H9 (cell line): Measurements from ENCODE around the gene CCNYL1. TPM values are rescaled to one million over a fixed set of nuclear protein-coding genes. Genes with fewer than 3 reads are reported as not detected.

Source experiments
- DNase-seq: peaks from one replicate; pipeline ENCODE4 v3.0.0-alpha.2; 2017
- H2AFZ ChIP-seq: one replicate; pipeline ENCODE4 v1.6.1; 2013; ENCODE audit warnings: mild to moderate bottlenecking, low read length, control low read depth, moderate library complexity
- H2AK5ac ChIP-seq: 2 replicates; pipeline ENCODE4 v1.6.1; 2013; ENCODE audit warnings: low read length, control low read depth, mixed read lengths; ENCODE audit not compliant: insufficient read length
- H2BK120ac ChIP-seq: one replicate; pipeline ENCODE4 v1.6.1; 2013; ENCODE audit warnings: low read depth, mild to moderate bottlenecking, low read length, control low read depth, inconsistent platforms; ENCODE audit not compliant: poor library complexity, severe bottlenecking
- H2BK12ac ChIP-seq: 2 replicates; pipeline ENCODE4 v1.6.1; 2013; ENCODE audit warnings: low read length, control low read depth, mixed read lengths, low read depth; ENCODE audit not compliant: insufficient read length
- H2BK15ac ChIP-seq: 2 replicates; pipeline ENCODE4 v1.6.1; 2013; ENCODE audit warnings: low read depth, low read length, control low read depth
- H2BK20ac ChIP-seq: one replicate; pipeline ENCODE4 v1.6.1; 2013; ENCODE audit warnings: low read depth, mild to moderate bottlenecking, low read length, control low read depth, inconsistent platforms; ENCODE audit not compliant: poor library complexity, severe bottlenecking
- H2BK5ac ChIP-seq: 2 replicates; pipeline ENCODE4 v1.6.1; 2013; ENCODE audit warnings: low read length, control low read depth, mixed read lengths; ENCODE audit not compliant: insufficient read length
- H3K14ac ChIP-seq: 2 replicates; pipeline ENCODE4 v1.6.1; 2013; ENCODE audit warnings: low read length, control low read depth; ENCODE audit not compliant: insufficient read depth
- H3K18ac ChIP-seq: 2 replicates; pipeline ENCODE4 v1.6.1; 2013; ENCODE audit warnings: low read depth, mild to moderate bottlenecking, mixed read lengths, low read length, control low read depth; ENCODE audit not compliant: insufficient read length
- H3K23ac ChIP-seq: 2 replicates; pipeline ENCODE4 v1.6.1; 2013; ENCODE audit warnings: low read length, control low read depth, mixed read lengths, low read depth; ENCODE audit not compliant: insufficient read length
- H3K23me2 ChIP-seq: 2 replicates; pipeline ENCODE4 v1.6.1; 2013; ENCODE audit warnings: low read depth, mild to moderate bottlenecking, mixed read lengths, low read length, control low read depth; ENCODE audit not compliant: insufficient read length, poor library complexity, severe bottlenecking
- H3K27ac ChIP-seq: 2 replicates; pipeline ENCODE4 v1.5.1; 2013; ENCODE audit warnings: low read length, control low read depth, mixed read lengths, low read depth; ENCODE audit not compliant: insufficient read length
- H3K27me3 ChIP-seq: 2 replicates; pipeline ENCODE4 v1.6.1; 2013; ENCODE audit warnings: low read length, control low read depth, inconsistent platforms; ENCODE audit not compliant: insufficient read depth
- H3K4ac ChIP-seq: 2 replicates; pipeline ENCODE4 v1.6.1; 2013; ENCODE audit warnings: low read depth, mild to moderate bottlenecking, control low read depth, inconsistent platforms, low read length, moderate library complexity
- H3K4me1 ChIP-seq: 2 replicates; pipeline ENCODE4 v1.6.1; 2013; ENCODE audit warnings: low read length, control low read depth, inconsistent platforms; ENCODE audit not compliant: insufficient read depth
- H3K4me2 ChIP-seq: 2 replicates; pipeline ENCODE4 v1.6.1; 2013; ENCODE audit warnings: low read length, control low read depth, mixed read lengths; ENCODE audit not compliant: insufficient read length, insufficient read depth
- H3K56ac ChIP-seq: 2 replicates; pipeline ENCODE4 v1.6.1; 2013; ENCODE audit warnings: low read depth, mild to moderate bottlenecking, mixed read lengths, low read length, control low read depth; ENCODE audit not compliant: insufficient read length
- H3K79me1 ChIP-seq: 2 replicates; pipeline ENCODE4 v1.6.1; 2013; ENCODE audit warnings: low read depth, mild to moderate bottlenecking, moderate library complexity, low read length, control low read depth, inconsistent platforms; ENCODE audit not compliant: insufficient read depth, poor library complexity, severe bottlenecking
- H3K79me2 ChIP-seq: 2 replicates; pipeline ENCODE4 v1.6.1; 2013; ENCODE audit warnings: low read length, control low read depth, inconsistent platforms; ENCODE audit not compliant: insufficient read depth
- H3K9ac ChIP-seq: 2 replicates; pipeline ENCODE4 v1.6.1; 2013; ENCODE audit warnings: low read length, control low read depth, mixed read lengths; ENCODE audit not compliant: insufficient read length; ENCODE audit errors: extremely low read depth
- H3K9me3 ChIP-seq: one replicate; pipeline ENCODE4 v1.6.1; 2013; ENCODE audit warnings: low read depth, low read length, inconsistent platforms; ENCODE audit not compliant: control insufficient read depth
- H3T11ph ChIP-seq: one replicate; pipeline ENCODE4 v1.6.1; 2013; ENCODE audit warnings: mild to moderate bottlenecking, low read length, control low read depth, inconsistent platforms
- H4K20me1 ChIP-seq: one replicate; pipeline ENCODE4 v1.6.1; 2013; ENCODE audit not compliant: control insufficient read depth, insufficient read length, insufficient read depth
- H4K5ac ChIP-seq: 2 replicates; pipeline ENCODE4 v1.6.1; 2013; ENCODE audit warnings: low read depth, mild to moderate bottlenecking, mixed read lengths, low read length, control low read depth; ENCODE audit not compliant: insufficient read length
- H4K8ac ChIP-seq: replicated peaks from 2 replicates; pipeline ENCODE4 v1.6.1; 2013; ENCODE audit warnings: low read length, control low read depth, mixed read lengths, low read depth; ENCODE audit not compliant: insufficient read length
- H4K91ac ChIP-seq: 2 replicates; pipeline ENCODE4 v1.6.1; 2013; ENCODE audit warnings: low read depth, mild to moderate bottlenecking, moderate library complexity, mixed read lengths, low read length, control low read depth; ENCODE audit not compliant: insufficient read length
- H3K27ac Mint-ChIP-seq, 3 experiments: 2 replicates in 2 of 3; 3 replicates in 1 of 3; pipeline ENCODE4 v1.8.0; 2020 to 2021; ENCODE audit warnings: mixed read lengths in 3 of 3, mild to moderate bottlenecking in 1 of 3, moderate library complexity in 1 of 3
- H3K27me3 Mint-ChIP-seq: 2 replicates; pipeline ENCODE4 v1.8.0; 2021; ENCODE audit warnings: low read depth, mild to moderate bottlenecking, moderate library complexity, mixed read lengths
- H3K36me3 Mint-ChIP-seq, 3 experiments: 2 replicates in 2 of 3; 3 replicates in 1 of 3; pipeline ENCODE4 v1.8.0; 2020 to 2021; ENCODE audit warnings: low read depth in 3 of 3, mixed read lengths in 3 of 3; ENCODE audit not compliant: insufficient read depth in 1 of 3
- H3K4me1 Mint-ChIP-seq, 2 experiments: 2 replicates each; pipeline ENCODE4 v1.8.0; 2020; ENCODE audit warnings: mixed read lengths in 2 of 2
- H3K4me3 Mint-ChIP-seq, 2 experiments: 2 replicates in 1 of 2; 3 replicates in 1 of 2; pipeline ENCODE4 v1.8.0; 2020 to 2021; ENCODE audit warnings: mild to moderate bottlenecking in 2 of 2, mixed read lengths in 2 of 2, moderate library complexity in 1 of 2
- H3K9me3 Mint-ChIP-seq, 2 experiments: 2 replicates in 1 of 2; 3 replicates in 1 of 2; pipeline ENCODE4 v1.8.0; 2020; ENCODE audit warnings: mild to moderate bottlenecking in 2 of 2, mixed read lengths in 2 of 2, moderate library complexity in 1 of 2
- WGBS: extraction: QIAGEN DNeasy Blood & Tissue Kit; methylation state at CpG from one replicate; pipeline ENCODE4 v1.1.7; 2013; ENCODE audit warnings: missing lambda C conversion rate, low lambda C conversion rate, mixed read lengths; ENCODE audit not compliant: insufficient read length; ENCODE audit errors: extremely low coverage; 5-methylcytosine and 5-hydroxymethylcytosine counted together
- total RNA-seq: library from RNA; stranded (reverse); gene quantifications from 2 replicates; pipeline ENCODE4 v1.2.1, GENCODE V29; 2021
- TF ChIP-seq, protein P1 (sequence below): fragments of 200-600 bp; sonication (generic); conservative IDR thresholded peaks from 3 replicates; pipeline ENCODE4 v1.8.0; 2021; ENCODE audit warnings: antibody characterized with exemption, mild to moderate bottlenecking

Gene CCNYL1
- total RNA-seq, 1 experiment from 2014 or later: 27.0 TPM

DNA sequence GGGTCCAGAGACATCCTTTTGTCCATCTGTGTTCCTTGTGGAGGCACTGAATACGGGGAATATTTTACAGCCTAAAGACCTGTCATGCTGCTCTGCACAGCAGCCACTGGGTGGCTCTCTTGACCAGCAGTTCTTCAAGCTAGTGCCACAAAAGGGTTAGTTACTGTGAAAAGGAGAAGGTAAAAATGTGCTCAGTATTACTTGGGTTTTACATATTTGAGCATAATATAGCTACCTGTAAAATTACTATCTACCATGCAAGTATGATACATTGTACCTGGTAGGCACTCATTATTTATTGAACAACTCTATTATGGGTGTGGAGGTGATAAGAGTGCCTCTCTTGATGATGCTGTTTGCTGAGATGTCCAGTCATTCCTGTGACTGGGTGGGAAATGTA lies 34.7 kb downstream of the CCNYL1 start:
- H3K9ac ChIP-seq: no peak overlapping the region

More for the DNA sequence above, 34.7 kb downstream of the CCNYL1 start:
- no peaks in the 10 kb centered on the region for H3K27me3 Mint-ChIP-seq
- no peaks in the 10 kb centered on the region for H3K9me3 ChIP-seq
- H2AFZ ChIP-seq: no peak overlapping the region
- H3K18ac ChIP-seq: no peak overlapping the region
- no peak overlapping the region for H2BK15ac ChIP-seq
- H3K14ac ChIP-seq: no peak overlapping the region
- no peak overlapping the region for H3K27ac ChIP-seq
- H2BK12ac ChIP-seq: no peak overlapping the region
- no CpG with 5 or more reads among the region's 1 CpG for WGBS
- no peak overlapping the region for H3K27ac Mint-ChIP-seq
- peaks cover 9 to 22% (median 21%) of the 10 kb centered on the region in 3 experiments; a peak in 6 of 7 replicates for H3K36me3 Mint-ChIP-seq
- peak; percentile 49 for DNase-seq
- H2AK5ac ChIP-seq: no peak overlapping the region
- H3T11ph ChIP-seq: no peak overlapping the region
- TF ChIP-seq, protein P1, sequence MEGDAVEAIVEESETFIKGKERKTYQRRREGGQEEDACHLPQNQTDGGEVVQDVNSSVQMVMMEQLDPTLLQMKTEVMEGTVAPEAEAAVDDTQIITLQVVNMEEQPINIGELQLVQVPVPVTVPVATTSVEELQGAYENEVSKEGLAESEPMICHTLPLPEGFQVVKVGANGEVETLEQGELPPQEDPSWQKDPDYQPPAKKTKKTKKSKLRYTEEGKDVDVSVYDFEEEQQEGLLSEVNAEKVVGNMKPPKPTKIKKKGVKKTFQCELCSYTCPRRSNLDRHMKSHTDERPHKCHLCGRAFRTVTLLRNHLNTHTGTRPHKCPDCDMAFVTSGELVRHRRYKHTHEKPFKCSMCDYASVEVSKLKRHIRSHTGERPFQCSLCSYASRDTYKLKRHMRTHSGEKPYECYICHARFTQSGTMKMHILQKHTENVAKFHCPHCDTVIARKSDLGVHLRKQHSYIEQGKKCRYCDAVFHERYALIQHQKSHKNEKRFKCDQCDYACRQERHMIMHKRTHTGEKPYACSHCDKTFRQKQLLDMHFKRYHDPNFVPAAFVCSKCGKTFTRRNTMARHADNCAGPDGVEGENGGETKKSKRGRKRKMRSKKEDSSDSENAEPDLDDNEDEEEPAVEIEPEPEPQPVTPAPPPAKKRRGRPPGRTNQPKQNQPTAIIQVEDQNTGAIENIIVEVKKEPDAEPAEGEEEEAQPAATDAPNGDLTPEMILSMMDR: peak; percentile 96
- H3K79me2 ChIP-seq: no peaks in the 10 kb centered on the region
- no peak overlapping the region for H3K4me2 ChIP-seq
- no peak overlapping the region for H2BK120ac ChIP-seq
- no peak overlapping the region for H3K56ac ChIP-seq
- H3K79me1 ChIP-seq: no peaks in the 10 kb centered on the region
- no peak overlapping the region for H4K5ac ChIP-seq
- H3K9me3 Mint-ChIP-seq: no peaks in the 10 kb centered on the region
- H3K4ac ChIP-seq: no peak overlapping the region
- no peaks in the 10 kb centered on the region for H3K27me3 ChIP-seq
- H3K23ac ChIP-seq: no peak overlapping the region
- H2BK20ac ChIP-seq: no peak overlapping the region
- H3K4me1 Mint-ChIP-seq: peaks cover 10 to 16% of the 10 kb centered on the region in 2 experiments
- H3K4me3 Mint-ChIP-seq: no peak overlapping the region
- H2BK5ac ChIP-seq: no peak overlapping the region
- H4K91ac ChIP-seq: no peak overlapping the region
- H4K8ac ChIP-seq: no peak overlapping the region
- H3K23me2 ChIP-seq: no peaks in the 10 kb centered on the region
- no peaks in the 10 kb centered on the region for H3K4me1 ChIP-seq
- H4K20me1 ChIP-seq: no peaks in the 10 kb centered on the region
